EL (cell line): ENCODE results near the gene ROBO1.

ENCODE experiments used
- DNase-seq: peaks from one replicate; pipeline ENCODE4 v3.0.0-alpha.2; 2016

The ROBO1 gene

DNA sequence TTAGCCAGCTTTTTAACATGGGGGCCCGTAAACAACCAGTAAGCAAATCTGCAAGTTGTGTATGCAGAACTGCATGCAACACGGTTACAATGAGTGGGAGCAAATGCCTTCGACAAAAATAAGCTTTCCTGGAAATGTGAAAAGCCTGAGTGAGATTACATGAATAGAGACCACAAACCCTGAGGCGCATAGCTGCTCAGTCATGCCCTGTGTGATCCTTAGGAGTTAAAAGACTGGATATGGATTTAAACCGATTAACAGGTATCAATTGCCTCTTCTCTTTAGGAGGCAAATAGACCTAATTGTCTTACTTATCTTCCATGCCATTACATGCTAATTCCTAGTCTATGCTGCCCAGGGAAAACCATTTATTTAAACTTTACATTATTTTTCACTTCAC, 810.3 kb downstream of the ROBO1 start:
- no peak for DNase-seq

DNA sequence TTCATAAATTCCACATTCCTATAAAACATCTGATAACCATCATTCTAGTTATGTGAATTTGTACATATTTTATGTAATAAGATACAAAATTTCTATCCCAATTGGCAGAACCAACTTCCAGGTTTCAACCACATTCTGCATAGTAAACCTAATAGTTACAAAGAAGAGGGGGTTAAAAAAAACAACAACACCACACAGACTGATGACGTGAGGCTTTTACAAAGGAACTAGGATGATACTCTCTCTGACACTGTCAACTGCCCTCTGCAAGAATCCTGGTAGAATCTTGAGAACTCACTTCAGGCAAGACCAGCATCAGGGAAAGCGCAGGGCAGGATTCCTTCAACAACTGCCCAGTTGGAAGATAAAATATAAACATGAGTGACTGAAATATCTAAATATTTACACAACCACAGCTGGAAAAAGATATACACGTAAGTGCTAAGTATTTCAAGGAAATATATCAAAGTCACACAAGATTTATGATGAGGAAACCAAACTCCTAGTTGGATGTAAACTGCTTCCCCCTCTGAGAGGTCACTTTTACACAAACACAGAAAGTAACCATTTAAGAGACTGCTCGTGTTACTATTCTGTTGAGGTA, 816.4 kb downstream of the ROBO1 start:
- no peak for DNase-seq

DNA sequence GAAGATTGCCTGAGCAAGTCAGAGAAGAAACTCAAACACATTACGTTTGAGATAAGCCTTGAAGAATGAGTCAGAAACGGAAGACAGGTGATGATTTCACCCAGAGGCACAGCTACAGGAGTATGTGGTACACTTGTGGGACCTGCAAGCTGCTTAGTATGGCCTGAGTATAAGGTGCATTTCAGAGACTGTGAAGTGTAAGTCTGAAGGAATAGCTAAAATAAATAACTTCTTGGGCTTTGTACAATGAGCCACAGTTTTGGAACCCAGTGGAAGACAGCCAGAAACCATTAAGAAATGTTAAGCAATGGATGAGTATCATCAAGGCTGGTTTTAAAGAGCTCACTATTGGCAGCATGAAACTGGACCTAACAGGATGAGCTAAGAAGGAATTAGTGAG, 826.2 kb downstream of the ROBO1 start:
- peak; percentile 87 for DNase-seq

GRCh38 chr3:78940626-78941025, 827.2 kb downstream of the ROBO1 start:
- DNase-seq: no peak

DNA sequence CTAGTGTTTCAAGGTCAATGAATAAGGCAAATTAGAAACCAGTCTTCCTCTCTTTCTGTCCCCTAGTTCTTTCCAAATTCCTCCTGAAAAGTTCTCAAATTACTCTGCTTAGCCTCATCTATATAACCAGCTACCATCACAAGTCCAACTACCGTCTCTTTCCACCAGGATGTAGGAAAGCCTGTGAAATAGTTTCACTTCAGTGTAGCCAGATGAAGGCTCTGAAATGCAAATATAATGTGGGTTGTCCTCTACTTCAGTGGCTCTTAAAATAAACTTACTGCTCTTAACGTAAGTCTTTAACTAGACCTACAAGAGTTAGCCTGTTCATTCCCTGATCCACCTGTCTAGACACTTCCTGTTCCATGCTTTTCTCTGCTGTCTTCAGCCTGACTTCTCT, 827.7 kb downstream of the ROBO1 start:
- DNase-seq: no peak

- DNase-seq: no peak
Observed at GRCh38 chr3:78937475-78937874, 830.3 kb downstream of the ROBO1 start.

DNA sequence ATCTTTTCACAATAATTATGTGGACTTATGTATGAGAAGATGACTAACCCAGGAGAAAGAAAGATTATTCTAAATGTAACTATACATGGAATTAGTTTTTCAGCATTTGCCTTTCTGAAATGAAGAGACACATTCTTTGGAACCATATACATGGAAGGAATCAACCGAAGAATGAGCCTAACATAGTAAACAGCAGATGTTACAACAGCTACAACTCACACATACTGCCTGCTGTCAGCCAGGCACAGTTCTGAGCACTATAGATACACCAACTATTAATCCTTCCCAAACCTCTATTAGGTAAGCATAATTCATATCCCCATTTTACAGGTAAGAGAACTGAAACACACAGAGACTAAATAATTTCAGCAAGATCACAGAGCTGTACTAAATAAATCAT, 840.0 kb downstream of the ROBO1 start:
- no peak for DNase-seq

- DNase-seq: peak; percentile 13
Observed at GRCh38 chr3:78926523-78926922, 841.3 kb downstream of the ROBO1 start.

DNA sequence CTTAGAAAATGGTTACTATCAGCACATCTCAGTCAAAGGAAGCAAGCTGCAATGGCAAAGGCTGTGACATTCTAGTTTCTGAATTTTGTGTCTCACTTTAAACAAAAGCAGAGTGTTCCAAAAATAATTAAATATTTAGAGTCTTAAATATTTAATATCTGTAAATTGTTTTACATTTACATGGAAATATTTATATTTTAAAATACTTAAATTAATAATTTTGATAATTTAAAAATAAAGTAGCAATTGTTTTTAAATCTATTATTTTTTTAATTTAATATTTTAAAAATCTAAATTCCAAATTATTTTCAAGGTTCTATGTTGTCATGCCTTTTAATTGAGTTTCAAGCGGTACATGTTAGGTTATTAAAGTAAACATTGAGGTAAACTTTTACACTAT, 843.1 kb downstream of the ROBO1 start:
- DNase-seq: no peak

DNA sequence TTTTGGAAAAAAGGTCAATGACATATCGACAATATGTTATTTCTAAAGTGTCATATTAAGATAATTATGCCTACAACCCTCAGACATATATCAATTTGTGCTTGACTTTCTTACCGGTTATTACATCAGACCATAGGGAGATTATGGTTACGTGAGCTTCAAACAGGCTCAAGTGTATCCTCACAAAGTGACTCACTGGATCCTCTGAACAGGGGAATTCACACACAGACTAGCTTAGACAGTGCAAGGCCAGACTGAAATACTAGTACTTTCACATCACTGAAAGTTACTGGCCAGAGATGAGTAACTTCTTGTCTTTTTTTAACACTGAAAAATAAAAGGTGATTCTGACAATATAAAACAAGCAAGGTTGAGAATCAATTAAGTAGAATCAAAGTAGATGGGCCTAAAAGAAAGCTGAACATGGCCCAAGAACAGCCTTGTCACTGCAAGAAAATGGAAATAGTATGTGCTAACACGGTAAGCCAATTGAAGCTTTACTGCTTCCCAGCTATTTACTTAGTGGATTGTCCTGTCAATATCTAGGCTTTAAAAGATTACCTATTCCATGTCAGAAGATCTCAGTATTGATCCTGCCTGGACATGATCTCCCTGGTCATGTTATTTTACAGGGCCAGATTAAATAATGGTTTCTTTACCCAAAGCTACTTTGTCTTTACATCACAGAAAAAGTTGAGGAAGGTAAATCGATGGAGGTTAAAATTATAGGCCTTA, 848.6 kb downstream of the ROBO1 start:
- peak; percentile 79 for DNase-seq

DNA sequence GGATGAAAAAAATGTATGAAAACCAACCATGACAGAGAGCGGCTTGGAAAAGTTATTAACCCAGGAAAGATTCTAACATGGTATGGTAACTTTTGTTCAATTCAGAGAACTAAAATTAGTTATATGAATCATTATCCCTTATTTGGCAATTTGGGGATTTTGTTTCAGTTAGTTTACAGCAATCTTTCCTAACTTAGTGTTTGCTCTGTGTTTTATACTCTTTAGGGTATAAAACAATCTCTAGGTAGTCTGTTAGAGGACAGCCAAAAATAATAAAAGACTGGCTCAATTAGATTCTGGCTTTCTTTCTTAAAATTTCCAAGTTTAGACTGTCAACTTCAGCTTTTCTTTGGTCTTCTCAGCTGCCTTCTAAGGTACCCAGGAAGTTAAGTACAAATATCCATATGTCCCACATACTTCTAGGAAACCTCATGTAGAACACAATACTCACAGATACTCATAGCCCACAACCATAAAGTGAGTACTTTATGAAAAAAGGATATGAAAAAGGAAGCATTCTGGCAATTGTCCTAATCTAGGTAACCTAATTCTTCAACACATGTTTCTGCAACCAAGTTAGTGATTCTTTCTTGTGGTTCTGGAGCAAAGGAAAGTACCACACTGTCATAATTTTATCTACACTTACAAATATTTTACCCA, 849.3 kb downstream of the ROBO1 start:
- DNase-seq: no peak

- DNase-seq: no peak
Observed at GRCh38 chr3:78917536-78917935, 850.3 kb downstream of the ROBO1 start.

DNA sequence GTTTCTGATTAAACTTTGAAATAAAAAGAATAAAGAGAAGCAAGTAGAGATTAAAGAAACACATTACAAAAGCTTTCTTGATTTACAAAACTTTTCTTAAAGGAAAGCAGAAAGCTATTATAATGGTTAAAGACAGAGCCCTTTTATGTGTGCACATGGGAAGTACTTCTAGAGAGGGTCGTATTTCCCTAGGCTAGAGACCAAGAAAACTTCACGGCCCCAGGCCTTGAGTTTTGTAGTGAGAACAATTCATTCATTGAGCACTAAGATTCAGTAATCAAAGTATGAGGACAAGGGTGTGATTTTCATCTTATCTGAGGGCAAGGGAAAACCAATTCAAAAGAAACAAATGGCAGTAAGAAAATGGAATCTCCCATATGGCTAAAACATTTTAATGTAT, 854.1 kb downstream of the ROBO1 start:
- no peak for DNase-seq

DNA sequence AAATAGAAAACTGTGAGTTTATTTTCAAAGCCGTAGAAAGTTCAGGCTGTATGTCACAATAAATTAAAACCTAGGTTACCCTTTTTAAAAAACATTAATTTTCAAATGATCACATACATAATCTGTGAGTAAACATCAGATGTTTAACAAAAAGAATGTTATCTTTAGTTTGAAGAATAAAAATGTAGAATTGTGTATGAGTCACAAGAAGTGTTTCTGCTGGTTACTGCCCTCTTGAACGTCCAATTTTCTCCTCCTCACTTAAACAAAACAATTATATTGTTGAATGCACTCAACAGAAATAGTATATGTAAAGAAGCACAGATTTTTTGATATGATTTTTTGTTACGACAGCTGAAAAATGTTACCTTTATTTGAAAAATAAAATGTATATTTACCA, 855.1 kb downstream of the ROBO1 start:
- no peak for DNase-seq

DNA sequence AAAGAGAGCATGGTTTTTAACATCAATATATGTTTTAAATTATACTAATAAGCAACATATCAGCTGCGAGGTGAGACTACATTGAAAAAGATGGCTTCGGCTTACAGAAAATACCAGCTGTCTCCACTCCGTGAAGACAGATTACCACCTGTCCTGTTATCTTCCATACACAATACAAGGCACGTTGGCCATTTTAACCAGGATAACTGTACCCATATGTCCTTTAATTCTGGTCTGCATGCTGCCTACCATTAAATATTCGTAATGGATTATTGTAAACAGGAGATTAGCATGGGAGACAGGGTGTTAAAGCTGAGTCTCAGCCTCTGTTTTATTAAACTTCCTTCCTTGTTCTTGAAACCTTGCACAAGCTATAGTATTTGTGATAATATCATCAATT, 855.5 kb downstream of the ROBO1 start:
- DNase-seq: no peak

DNA sequence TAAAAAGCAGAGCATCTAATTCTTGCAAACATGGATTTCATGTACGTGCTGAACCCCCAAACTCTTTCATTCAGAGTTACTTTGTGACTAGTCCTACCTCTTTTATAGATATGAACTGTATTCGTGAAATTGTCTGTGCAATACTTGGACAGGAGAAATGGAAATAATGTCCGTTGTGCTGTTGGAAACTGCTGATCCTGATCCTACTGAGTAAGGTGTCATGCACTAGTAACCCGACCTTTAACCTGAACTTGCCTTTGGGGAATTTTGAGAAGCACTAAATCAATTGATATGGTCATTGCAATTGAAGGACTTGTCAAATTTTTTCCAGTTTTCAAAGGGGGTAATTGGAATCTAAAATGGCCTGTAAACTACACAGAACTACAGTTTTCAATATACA, 856.4 kb downstream of the ROBO1 start:
- no peak for DNase-seq

DNA sequence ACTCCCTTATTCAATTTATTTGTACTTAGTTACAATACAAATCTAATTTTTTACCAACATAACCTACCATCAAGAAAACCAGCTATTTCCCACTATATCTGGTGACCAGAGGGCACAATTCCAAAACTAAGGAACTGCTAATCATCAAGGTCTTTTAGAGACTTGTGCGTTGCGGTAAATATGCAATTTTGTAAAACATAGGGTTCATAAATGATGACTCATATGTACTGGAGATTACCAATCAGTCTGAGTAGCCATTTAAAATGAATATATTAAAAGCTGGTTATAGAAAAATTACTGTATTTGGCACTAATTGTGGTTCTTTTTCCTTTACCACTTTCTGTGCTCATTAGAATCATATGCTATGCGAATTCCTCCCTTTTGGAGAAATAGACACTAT, 859.6 kb downstream of the ROBO1 start:
- DNase-seq: no peak

- DNase-seq: no peak
Observed at GRCh38 chr3:78907367-78907766, 860.4 kb downstream of the ROBO1 start.

- DNase-seq: no peak
Observed at GRCh38 chr3:78906930-78907329, 860.9 kb downstream of the ROBO1 start.

DNA sequence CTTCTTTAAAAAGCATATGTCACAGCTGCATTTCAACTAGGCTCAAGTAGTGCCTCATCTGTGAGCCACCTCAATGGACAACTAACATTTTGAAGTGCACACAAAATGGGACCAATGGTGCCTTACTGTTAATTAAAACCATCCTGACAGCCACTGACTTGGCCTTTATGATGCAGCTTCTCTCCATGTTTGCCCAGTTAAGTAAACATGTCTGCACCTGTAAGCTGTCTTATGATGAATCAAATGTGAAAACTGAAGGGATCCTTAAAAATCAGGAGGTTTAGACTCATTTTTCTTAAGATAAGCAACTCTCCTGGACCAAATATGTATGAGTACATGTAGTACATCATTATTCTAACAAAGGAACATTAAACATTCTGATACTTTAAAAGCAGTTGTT, 861.6 kb downstream of the ROBO1 start:
- DNase-seq: no peak

- no peak for DNase-seq
Observed at GRCh38 chr3:78905700-78906099, 862.1 kb downstream of the ROBO1 start.

- no peak for DNase-seq
Observed at GRCh38 chr3:78901544-78901943, 866.3 kb downstream of the ROBO1 start.

- no peak for DNase-seq
Observed at GRCh38 chr3:78900880-78901279, 866.9 kb downstream of the ROBO1 start.

- DNase-seq: peak; percentile 34
Observed at GRCh38 chr3:78900426-78900825, 867.4 kb downstream of the ROBO1 start.

DNA sequence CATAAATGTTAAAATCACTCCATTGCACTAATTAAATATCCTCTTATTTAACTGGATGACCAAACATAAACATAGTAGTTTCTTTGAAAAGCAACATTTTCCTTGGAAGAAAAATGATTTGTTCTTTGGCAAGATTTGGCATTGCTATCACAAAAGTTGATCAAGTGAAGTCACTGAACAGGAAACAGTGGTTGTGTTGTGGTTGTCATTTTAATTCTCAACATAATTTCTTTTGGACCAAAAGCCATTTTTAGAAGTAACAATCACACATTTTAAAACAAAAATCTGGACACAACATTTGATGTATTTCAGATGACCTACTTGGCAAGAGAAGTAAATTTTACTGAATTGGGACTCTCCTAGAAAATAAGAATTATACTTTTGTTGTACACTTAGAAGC, 872.3 kb downstream of the ROBO1 start:
- DNase-seq: peak; percentile 52
